ENCODE results near the gene GDAP1L1.

Gene GDAP1L1

GRCh38 chr20:44247131-44247571 lies at the start of gene GDAP1L1:
Gene GDAP1L1, plus strand, starts transcription at chr20:44247308. Its CDS starts 27 bp downstream, at chr20:44247335.
- no peak for DNase-seq (ENCODE audit: low read depth in 2 of 2)

GRCh38 chr20:44198872-44199271 lies 48.2 kb upstream of the GDAP1L1 start:
- DNase-seq (ENCODE audit: low read depth in 2 of 2): no peak

- DNase-seq (ENCODE audit: low read depth in 2 of 2): no peak
Measured at GRCh38 chr20:44199877-44200276, 47.2 kb upstream of the GDAP1L1 start.

GRCh38 chr20:44200371-44200770 lies 46.7 kb upstream of the GDAP1L1 start:
- no peak for DNase-seq (ENCODE audit: low read depth in 2 of 2)

GRCh38 chr20:44200983-44201382 lies 46.1 kb upstream of the GDAP1L1 start:
- DNase-seq (ENCODE audit: low read depth in 2 of 2): no peak

- DNase-seq (ENCODE audit: low read depth in 2 of 2): no peak
Measured at GRCh38 chr20:44203161-44203560, 43.9 kb upstream of the GDAP1L1 start.

- peak; percentile 80 to 81 for DNase-seq (ENCODE audit: low read depth in 2 of 2)
Measured at GRCh38 chr20:44204156-44204831, 42.8 kb upstream of the GDAP1L1 start.

- DNase-seq (ENCODE audit: low read depth in 2 of 2): no peak
Measured at GRCh38 chr20:44204832-44205215, 42.3 kb upstream of the GDAP1L1 start.

GRCh38 chr20:44206132-44206531 lies 41.0 kb upstream of the GDAP1L1 start:
- DNase-seq (ENCODE audit: low read depth in 2 of 2): no peak

GRCh38 chr20:44207126-44207723 lies 39.9 kb upstream of the GDAP1L1 start:
- DNase-seq (ENCODE audit: low read depth in 2 of 2): no peak

- no peak for DNase-seq (ENCODE audit: low read depth in 2 of 2)
Measured at GRCh38 chr20:44208165-44208564, 38.9 kb upstream of the GDAP1L1 start.

- no peak for DNase-seq (ENCODE audit: low read depth in 2 of 2)
Measured at GRCh38 chr20:44208770-44209169, 38.3 kb upstream of the GDAP1L1 start.

GRCh38 chr20:44209686-44210405 lies 37.3 kb upstream of the GDAP1L1 start:
- DNase-seq (ENCODE audit: low read depth in 2 of 2): no peak

GRCh38 chr20:44210406-44211176 lies 36.5 kb upstream of the GDAP1L1 start, which contains the start of gene OSER1:
Gene OSER1, minus strand, starts transcription at chr20:44210771. Its CDS starts 3,814 bp downstream, at chr20:44206957.
- DNase-seq (ENCODE audit: low read depth in 2 of 2): peak; percentile 91 to 93

- no peak for DNase-seq (ENCODE audit: low read depth in 2 of 2)
Measured at GRCh38 chr20:44211177-44212039, 35.7 kb upstream of the GDAP1L1 start.

- no peak for DNase-seq (ENCODE audit: low read depth in 2 of 2)
Measured at GRCh38 chr20:44212792-44213191, 34.3 kb upstream of the GDAP1L1 start.

- peak; percentile 17 to 20 for DNase-seq (ENCODE audit: low read depth in 2 of 2)
Measured at GRCh38 chr20:44215125-44215524, 32.0 kb upstream of the GDAP1L1 start.

GRCh38 chr20:44217342-44218092 lies 29.6 kb upstream of the GDAP1L1 start:
- peak; percentile 8 to 18 for DNase-seq (ENCODE audit: low read depth in 2 of 2)

GRCh38 chr20:44218446-44218845 lies 28.7 kb upstream of the GDAP1L1 start:
- DNase-seq (ENCODE audit: low read depth in 2 of 2): no peak

- no peak for DNase-seq (ENCODE audit: low read depth in 2 of 2)
Measured at GRCh38 chr20:44219170-44219730, 27.9 kb upstream of the GDAP1L1 start.

All from fibroblast of skin of left biceps (primary cell).